ENCODE measurements around the gene THSD4.

GRCh38 chr15:71375934-71376333 lies 260.7 kb downstream of the THSD4 start:
- TF ChIP-seq CTCF (conservative IDR thresholded peaks at IDR 0.05) (no peak), ZFX (IDR thresholded peaks at IDR 0.05) (no peak)

All from C4-2B (cell line).